NCI-H128 (cell line): ENCODE data around the gene ISLR2.

Experiments used
- DNase-seq: peaks from one replicate; lab custom pipeline; 2025; ENCODE audit not compliant: unreplicated experiment; lab: John Stamatoyannopoulos, UW

The ISLR2 gene

GRCh38 chr15:74175271-74176191 is 45.1 kb downstream of the ISLR2 start:
- no peak for DNase-seq

GRCh38 chr15:74176262-74177214 is 46.2 kb downstream of the ISLR2 start:
- no peak for DNase-seq

- no peak for DNase-seq
Observed at GRCh38 chr15:74178326-74179100, 48.1 kb downstream of the ISLR2 start.

GRCh38 chr15:74179101-74179841 is 48.9 kb downstream of the ISLR2 start:
- no peak for DNase-seq

GRCh38 chr15:74179983-74180880 is 49.8 kb downstream of the ISLR2 start:
- no peak for DNase-seq

GRCh38 chr15:74180881-74181602 is 50.7 kb downstream of the ISLR2 start:
- no peak for DNase-seq

- no peak for DNase-seq
Observed at GRCh38 chr15:74182131-74182530, 51.7 kb downstream of the ISLR2 start.

- no peak for DNase-seq
Observed at GRCh38 chr15:74184582-74185091, 54.3 kb downstream of the ISLR2 start.

GRCh38 chr15:74185710-74186348 is 55.4 kb downstream of the ISLR2 start:
- no peak for DNase-seq
